GM18873 (cell line): ENCODE measurements around the gene HACD2.
"Not testable (repeated sequence)": the region's sequence is repeated elsewhere in the genome, so short reads cannot be mapped to it uniquely, and the experiment has no call there.

Source experiments
- ATAC-seq: cut with Tn5 transposase; IDR thresholded peaks from one replicate; pipeline ENCODE4 v1.9.1; 2021; ENCODE audit warnings: mild to moderate bottlenecking, moderate library complexity, moderate number of reproducible peaks; ENCODE audit not compliant: unreplicated experiment, low FRiP score

HACD2 gene

GRCh38 chr3:123611674-123612073 lies 26.8 kb upstream of the HACD2 start:
- ATAC-seq, result not testable (repeated sequence)

GRCh38 chr3:123611082-123611481 lies 26.2 kb upstream of the HACD2 start:
- ATAC-seq, result no peak

- no peak for ATAC-seq
These were observed 25.5 kb upstream of the HACD2 start for GRCh38 chr3:123610331-123610730.

- no peak for ATAC-seq
These were observed 24.2 kb upstream of the HACD2 start for GRCh38 chr3:123609063-123609462.

- ATAC-seq, result no peak
These were observed 23.5 kb upstream of the HACD2 start for GRCh38 chr3:123608263-123608937.

GRCh38 chr3:123606527-123606926 lies 21.7 kb upstream of the HACD2 start:
- no peak for ATAC-seq

- peak; percentile 62 for ATAC-seq
These were observed 21.0 kb upstream of the HACD2 start for GRCh38 chr3:123605789-123606234.

- ATAC-seq, result not testable (repeated sequence)
These were observed 18.3 kb upstream of the HACD2 start for GRCh38 chr3:123603153-123603552.

GRCh38 chr3:123602325-123602724 lies 17.5 kb upstream of the HACD2 start:
- ATAC-seq, result no peak

GRCh38 chr3:123600863-123601262 lies 16.0 kb upstream of the HACD2 start:
- not testable (repeated sequence) for ATAC-seq

- no peak for ATAC-seq
These were observed 12.7 kb upstream of the HACD2 start for GRCh38 chr3:123597561-123597960.

GRCh38 chr3:123595396-123596180 lies 10.7 kb upstream of the HACD2 start:
- no peak for ATAC-seq

GRCh38 chr3:123593381-123593780 lies 8.5 kb upstream of the HACD2 start:
- no peak for ATAC-seq

- ATAC-seq, result no peak
These were observed 6.0 kb upstream of the HACD2 start for GRCh38 chr3:123590685-123591450.

GRCh38 chr3:123587401-123587800 lies 2.5 kb upstream of the HACD2 start:
- no peak for ATAC-seq

- no peak for ATAC-seq
These were observed 2.1 kb upstream of the HACD2 start for GRCh38 chr3:123586968-123587367.

GRCh38 chr3:123586131-123586530 lies 1.3 kb upstream of the HACD2 start:
- no peak for ATAC-seq

- ATAC-seq, result peak; percentile 23
These were observed 417 bp downstream of the HACD2 start for GRCh38 chr3:123584284-123584987.

- no peak for ATAC-seq
These were observed 1.3 kb downstream of the HACD2 start for GRCh38 chr3:123583561-123583960.

- ATAC-seq, result no peak
These were observed 2.5 kb downstream of the HACD2 start for GRCh38 chr3:123582315-123582714.
